Stimulated activated naive B cell treated with anti-CD40 and anti-IgM and Interleukin-4, amounts not matched to agents 10 μg/mL and 1 μg/mL and 100 μg/mL, for 72 hours (primary cell): ENCODE results near the gene AUP1.
"Not testable (repeated sequence)": the region's sequence is repeated elsewhere in the genome, so short reads cannot be mapped to it uniquely, and the experiment has no call there.

Experiments
- ATAC-seq, 2 donors: fragments of 150-1000 bp; cut with Tn5 transposase; replicated peaks; 2 replicates each; pipeline ENCODE4 v1.10.0; 2021; ENCODE audit warnings: moderate library complexity in 1 of 2
- DNase-seq: peaks from one replicate; pipeline ENCODE4 v3.0.0; 2021
- H3K27ac Mint-ChIP-seq: one replicate; pipeline ENCODE4 v1.8.0; 2022; ENCODE audit warnings: mild to moderate bottlenecking, mixed read lengths
- H3K27me3 Mint-ChIP-seq, 2 donors: one replicate each; pipeline ENCODE4 v1.8.0; 2022; ENCODE audit warnings: mixed read lengths in 2 of 2
- H3K36me3 Mint-ChIP-seq, 2 donors: one replicate each; pipeline ENCODE4 v1.8.0; 2022; ENCODE audit warnings: mixed read lengths in 2 of 2, mild to moderate bottlenecking in 1 of 2
- H3K4me1 Mint-ChIP-seq, 2 donors: one replicate each; pipeline ENCODE4 v1.8.0; 2022; ENCODE audit warnings: mixed read lengths in 2 of 2, mild to moderate bottlenecking in 1 of 2
- H3K4me3 Mint-ChIP-seq, 2 donors: one replicate each; pipeline ENCODE4 v1.8.0; 2022; ENCODE audit warnings: mild to moderate bottlenecking in 2 of 2, mixed read lengths in 2 of 2, moderate library complexity in 1 of 2
- H3K9me3 Mint-ChIP-seq, 2 donors: one replicate each; pipeline ENCODE4 v1.8.0; 2022; ENCODE audit warnings: mixed read lengths in 2 of 2, mild to moderate bottlenecking in 1 of 2

The AUP1 gene

GRCh38 chr2:74566076-74566753 is 36.7 kb upstream of the AUP1 start:
- Mint-ChIP-seq H3K4me1 (peaks cover 35 to 48% of the 10 kb centered on the region in 2 donors), H3K27ac (no peak overlapping the region), H3K4me3 (peak overlapping the region in 1 of 2 donors; percentile 50), H3K27me3 (peaks cover 5 to 9% of the 10 kb centered on the region in 2 donors), H3K9me3 (peaks cover 0 to 1% of the 10 kb centered on the region in 2 donors), H3K36me3 (peaks cover 2 to 3% of the 10 kb centered on the region in 2 donors)
- DNase-seq, result no peak
- peak in 1 of 2 donors; percentile 6 for ATAC-seq

- no peak overlapping the region for H3K27ac Mint-ChIP-seq
- no peaks in the 10 kb centered on the region for H3K9me3 Mint-ChIP-seq
- no peak overlapping the region for H3K4me3 Mint-ChIP-seq
- DNase-seq, result no peak
- peaks cover 35 to 58% of the 10 kb centered on the region in 2 donors for H3K4me1 Mint-ChIP-seq
- ATAC-seq, result no peak
- H3K36me3 Mint-ChIP-seq, result peaks cover 0 to 3% of the 10 kb centered on the region in 2 donors
- H3K27me3 Mint-ChIP-seq, result peaks cover 11 to 17% of the 10 kb centered on the region in 2 donors
Observed at GRCh38 chr2:74564222-74564621, 34.7 kb upstream of the AUP1 start.

GRCh38 chr2:74562126-74562775 is 32.7 kb upstream of the AUP1 start:
- peaks cover 11 to 17% of the 10 kb centered on the region in 2 donors for H3K27me3 Mint-ChIP-seq
- H3K4me3 Mint-ChIP-seq, result no peak overlapping the region
- no peaks in the 10 kb centered on the region for H3K9me3 Mint-ChIP-seq
- H3K4me1 Mint-ChIP-seq, result peaks cover 29 to 47% of the 10 kb centered on the region in 2 donors
- ATAC-seq (no peak), DNase-seq (no peak)
- H3K27ac Mint-ChIP-seq, result no peak overlapping the region
- H3K36me3 Mint-ChIP-seq, result peaks cover 7% of the 10 kb centered on the region in 2 donors

GRCh38 chr2:74561022-74561421 is 31.5 kb upstream of the AUP1 start:
- peaks cover 22 to 49% of the 10 kb centered on the region in 2 donors for H3K4me1 Mint-ChIP-seq
- peaks cover 19% of the 10 kb centered on the region in 2 donors for H3K36me3 Mint-ChIP-seq
- not testable (repeated sequence) for H3K9me3 Mint-ChIP-seq, H3K4me3 Mint-ChIP-seq, ATAC-seq, DNase-seq, H3K27ac Mint-ChIP-seq
- H3K27me3 Mint-ChIP-seq, result peaks cover 11 to 17% of the 10 kb centered on the region in 2 donors

- no peaks in the 10 kb centered on the region for H3K9me3 Mint-ChIP-seq
- H3K27ac Mint-ChIP-seq, result no peak overlapping the region
- peaks cover 11 to 17% of the 10 kb centered on the region in 2 donors for H3K27me3 Mint-ChIP-seq
- DNase-seq (no peak), ATAC-seq (peak in 1 of 2 donors; percentile 29)
- H3K36me3 Mint-ChIP-seq, result peaks cover 19 to 21% of the 10 kb centered on the region in 2 donors
- H3K4me3 Mint-ChIP-seq, result no peak overlapping the region
- H3K4me1 Mint-ChIP-seq, result peaks cover 18 to 49% of the 10 kb centered on the region in 2 donors
Observed at GRCh38 chr2:74560591-74560990, 31.1 kb upstream of the AUP1 start.

GRCh38 chr2:74559912-74560311 is 30.4 kb upstream of the AUP1 start:
- Mint-ChIP-seq H3K36me3 (peaks cover 22 to 28% of the 10 kb centered on the region in 2 donors), H3K4me1 (peaks cover 20 to 54% of the 10 kb centered on the region in 2 donors), H3K27me3 (peaks cover 11 to 17% of the 10 kb centered on the region in 2 donors), H3K4me3 (no peak overlapping the region), H3K27ac (no peak overlapping the region), H3K9me3 (no peaks in the 10 kb centered on the region)
- DNase-seq (no peak), ATAC-seq (no peak)

GRCh38 chr2:74558284-74559230 is 29.1 kb upstream of the AUP1 start:
- ATAC-seq (no peak), DNase-seq (no peak)
- H3K4me3 Mint-ChIP-seq, result no peak overlapping the region
- H3K36me3 Mint-ChIP-seq, result peaks cover 23 to 32% of the 10 kb centered on the region in 2 donors
- H3K4me1 Mint-ChIP-seq, result peaks cover 18 to 50% of the 10 kb centered on the region in 2 donors
- H3K27ac Mint-ChIP-seq, result no peak overlapping the region
- H3K27me3 Mint-ChIP-seq, result peaks cover 11 to 17% of the 10 kb centered on the region in 2 donors
- no peaks in the 10 kb centered on the region for H3K9me3 Mint-ChIP-seq

- DNase-seq (no peak), ATAC-seq (no peak)
- Mint-ChIP-seq H3K4me3 (no peak overlapping the region), H3K27ac (no peak overlapping the region), H3K4me1 (peaks cover 18 to 49% of the 10 kb centered on the region in 2 donors), H3K36me3 (peaks cover 23 to 32% of the 10 kb centered on the region in 2 donors), H3K27me3 (peaks cover 9 to 14% of the 10 kb centered on the region in 2 donors), H3K9me3 (no peaks in the 10 kb centered on the region)
Observed at GRCh38 chr2:74556831-74557370, 27.4 kb upstream of the AUP1 start.

GRCh38 chr2:74556159-74556558 is 26.7 kb upstream of the AUP1 start:
- H3K27me3 Mint-ChIP-seq, result peaks cover 6 to 13% of the 10 kb centered on the region in 2 donors
- no peak for ATAC-seq
- no peaks in the 10 kb centered on the region for H3K9me3 Mint-ChIP-seq
- peaks cover 23 to 37% of the 10 kb centered on the region in 2 donors for H3K36me3 Mint-ChIP-seq
- H3K4me3 Mint-ChIP-seq, result peak overlapping the region; percentile 94
- H3K4me1 Mint-ChIP-seq, result peaks cover 17 to 50% of the 10 kb centered on the region in 2 donors
- DNase-seq, result no peak
- peak overlapping the region; percentile 79 for H3K27ac Mint-ChIP-seq

- H3K4me3 Mint-ChIP-seq, result peak overlapping the region; percentile 94
- H3K27ac Mint-ChIP-seq, result peak overlapping the region; percentile 92
- ATAC-seq (no peak), DNase-seq (no peak)
- H3K27me3 Mint-ChIP-seq, result peaks cover 6 to 16% of the 10 kb centered on the region in 2 donors
- H3K9me3 Mint-ChIP-seq, result no peaks in the 10 kb centered on the region
- H3K4me1 Mint-ChIP-seq, result peaks cover 15 to 48% of the 10 kb centered on the region in 2 donors
- peaks cover 23 to 37% of the 10 kb centered on the region in 2 donors for H3K36me3 Mint-ChIP-seq
Observed at GRCh38 chr2:74555610-74556103, 26.2 kb upstream of the AUP1 start.

- peak; percentile 75 for ATAC-seq
- Mint-ChIP-seq H3K27ac (peak overlapping the region; percentile 92), H3K9me3 (no peaks in the 10 kb centered on the region), H3K4me3 (peak overlapping the region; percentile 94), H3K36me3 (peaks cover 20 to 40% of the 10 kb centered on the region in 2 donors), H3K4me1 (peaks cover 18 to 45% of the 10 kb centered on the region in 2 donors), H3K27me3 (peaks cover 4 to 17% of the 10 kb centered on the region in 2 donors)
- DNase-seq, result peak; percentile 34
Observed at GRCh38 chr2:74554820-74555531, 25.5 kb upstream of the AUP1 start.

GRCh38 chr2:74553892-74554819 is 24.6 kb upstream of the AUP1 start, which contains the start of the genes DOK1 and LOXL3:
Gene DOK1, plus strand, starts transcription at chr2:74554720. Its CDS starts 35 bp downstream, at chr2:74554755.
Gene LOXL3, minus strand, starts transcription at chr2:74553942. Its CDS starts 1,308 bp downstream, at chr2:74552634.
- H3K36me3 Mint-ChIP-seq, result peaks cover 22 to 44% of the 10 kb centered on the region in 2 donors
- peaks cover 22 to 51% of the 10 kb centered on the region in 2 donors for H3K4me1 Mint-ChIP-seq
- peak within 1 kb of the TSS; percentile 92 for H3K27ac Mint-ChIP-seq
- DNase-seq, result peak; percentile 77
- H3K9me3 Mint-ChIP-seq, result no peaks in the 10 kb centered on the region
- H3K4me3 Mint-ChIP-seq, result peak within 1 kb of the TSS; percentile 94
- H3K27me3 Mint-ChIP-seq, result peaks cover 9 to 24% of the 10 kb centered on the region in 2 donors
- peak; percentile 76 to 84 for ATAC-seq
